Tibial nerve (tissue), 4 donors: Measurements from ENCODE around the gene MAP4K2. TPM values are rescaled to one million over a fixed set of nuclear protein-coding genes. Genes with fewer than 3 reads are reported as not detected.

Experiments
- DNase-seq, 2 donors: peaks; one replicate each; pipeline ENCODE4 v3.0.0-alpha.2; 2019; ENCODE audit warnings: low spot score in 2 of 2
- H3K27ac ChIP-seq, 4 donors: fragments of 200-600 bp; sonication (generic) in 3 of 4; one replicate each; pipeline ENCODE4 v1.5.1; 2017 to 2019; ENCODE audit warnings: mild to moderate bottlenecking in 1 of 4
- H3K27me3 ChIP-seq, 2 donors: fragments of 200-600 bp; sonication (generic) in 1 of 2; one replicate each; pipeline versions ENCODE4 v1.5.1 to v1.6.0; 2017 to 2019
- H3K36me3 ChIP-seq, 3 donors: fragments of 200-600 bp; sonication (generic); one replicate each; pipeline ENCODE4 v1.5.1; 2018 to 2019
- H3K4me1 ChIP-seq, 4 donors: fragments of 200-600 bp; sonication (generic) in 3 of 4; one replicate each; pipeline ENCODE4 v1.5.1; 2017 to 2019
- H3K4me3 ChIP-seq, 4 donors: fragments of 200-600 bp; sonication (generic) in 3 of 4; one replicate each; pipeline ENCODE4 v1.5.1; 2017 to 2019; ENCODE audit warnings: mild to moderate bottlenecking in 1 of 4, moderate library complexity in 1 of 4
- H3K9me3 ChIP-seq, 4 donors: fragments of 200-600 bp; sonication (generic) in 3 of 4; one replicate each; pipeline ENCODE4 v1.5.1; 2017 to 2019
- EP300 ChIP-seq, 2 donors: sonication (generic); formaldehyde crosslinking; IDR thresholded peaks; one replicate each; pipeline ENCODE4 v1.6.1; 2017; ENCODE audit warnings: antibody characterized with exemption in 2 of 2, mild to moderate bottlenecking in 1 of 2
- POLR2A ChIP-seq, 2 donors: fragments of 450-650 bp; IDR thresholded peaks; one replicate each; pipeline ENCODE4 v1.6.1; 2017; ENCODE audit warnings: antibody characterized with exemption in 2 of 2, mild to moderate bottlenecking in 2 of 2, moderate library complexity in 2 of 2
- WGBS, 2 donors: methylation state at CpG; one replicate each; pipeline ENCODE4 v1.1.5; 2018; 5-methylcytosine and 5-hydroxymethylcytosine counted together
- total RNA-seq, 4 donors: library from RNA; depleted of rRNA; stranded (reverse); fragments of >200 nt; gene quantifications; one replicate each; pipeline ENCODE4 v1.1.0, GENCODE V29; 2016
- TF ChIP-seq, protein P1 (sequence below), 5 experiments: fragments of 200-600 bp in 3 of 5; fragments of 450-650 bp in 2 of 5; sonication (generic) in 3 of 5; IDR thresholded peaks; one replicate each; pipeline ENCODE4 v1.5.1; 2016 to 2019; ENCODE audit warnings: antibody characterized with exemption in 5 of 5, mild to moderate bottlenecking in 3 of 5, moderate library complexity in 2 of 5

MAP4K2 gene
- total RNA-seq, 4 donors from 2014 or later, result 10.6 to 22.2 (median 13.5) TPM

DNA sequence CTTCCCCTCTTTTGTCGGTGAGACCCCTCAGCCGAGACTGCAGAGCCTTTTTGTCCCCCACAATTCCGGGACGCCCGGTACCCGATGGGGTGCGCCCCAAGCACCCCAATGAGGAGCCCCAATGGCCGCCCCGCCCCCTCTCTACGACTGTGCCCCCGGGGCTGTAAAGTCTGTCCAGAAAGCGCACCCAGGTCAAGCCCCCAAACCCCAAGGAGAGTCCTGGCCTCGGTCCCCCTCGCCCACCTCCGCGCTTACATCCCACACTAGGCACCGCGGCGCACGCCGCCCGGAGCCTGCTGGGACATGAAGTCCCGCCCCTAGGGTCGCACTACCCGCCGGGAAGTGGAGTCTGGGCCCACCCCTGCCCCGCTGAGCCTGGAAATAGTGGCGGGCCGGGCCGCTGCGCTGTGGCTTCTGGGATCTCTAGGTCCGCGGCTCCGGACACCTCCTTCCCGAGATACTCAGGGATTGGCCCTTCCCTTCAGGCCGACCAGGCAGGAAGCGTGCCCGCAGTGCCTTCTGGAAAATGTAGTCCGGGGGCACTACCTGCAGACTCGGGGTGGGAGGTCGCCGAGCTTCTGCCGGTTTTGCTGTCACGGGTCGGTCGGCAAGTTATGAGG is 7.4 kb upstream of the MAP4K2 start, which contains the start of gene MEN1:
Gene MEN1 (minus strand): TSS at position 281 of the 620 bp plus-strand sequence. CDS start 442 bp downstream, outside the sequence.
- peak within 1 kb of the TSS in 3 of 4 donors; percentile 70 to 81 (median 77) for H3K27ac ChIP-seq
- H3K27me3 ChIP-seq, result no peaks in the 10 kb centered on the region
- TF ChIP-seq, protein P1, sequence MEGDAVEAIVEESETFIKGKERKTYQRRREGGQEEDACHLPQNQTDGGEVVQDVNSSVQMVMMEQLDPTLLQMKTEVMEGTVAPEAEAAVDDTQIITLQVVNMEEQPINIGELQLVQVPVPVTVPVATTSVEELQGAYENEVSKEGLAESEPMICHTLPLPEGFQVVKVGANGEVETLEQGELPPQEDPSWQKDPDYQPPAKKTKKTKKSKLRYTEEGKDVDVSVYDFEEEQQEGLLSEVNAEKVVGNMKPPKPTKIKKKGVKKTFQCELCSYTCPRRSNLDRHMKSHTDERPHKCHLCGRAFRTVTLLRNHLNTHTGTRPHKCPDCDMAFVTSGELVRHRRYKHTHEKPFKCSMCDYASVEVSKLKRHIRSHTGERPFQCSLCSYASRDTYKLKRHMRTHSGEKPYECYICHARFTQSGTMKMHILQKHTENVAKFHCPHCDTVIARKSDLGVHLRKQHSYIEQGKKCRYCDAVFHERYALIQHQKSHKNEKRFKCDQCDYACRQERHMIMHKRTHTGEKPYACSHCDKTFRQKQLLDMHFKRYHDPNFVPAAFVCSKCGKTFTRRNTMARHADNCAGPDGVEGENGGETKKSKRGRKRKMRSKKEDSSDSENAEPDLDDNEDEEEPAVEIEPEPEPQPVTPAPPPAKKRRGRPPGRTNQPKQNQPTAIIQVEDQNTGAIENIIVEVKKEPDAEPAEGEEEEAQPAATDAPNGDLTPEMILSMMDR (IDR thresholded peaks at IDR 0.05), result peak in 2 of 5 experiments; percentile 15 to 54
- TF ChIP-seq POLR2A (IDR thresholded peaks at IDR 0.05), result peak; percentile 47 to 76
- TF ChIP-seq EP300 (IDR thresholded peaks at IDR 0.05), result peak; percentile 90 to 93
- H3K4me1 ChIP-seq, result peaks cover 0 to 25% (median 9%) of the 10 kb centered on the region in 4 donors
- H3K36me3 ChIP-seq, result peaks cover 0 to 31% (median 0%) of the 10 kb centered on the region in 3 donors
- peak within 1 kb of the TSS; percentile 47 to 74 (median 69) for H3K4me3 ChIP-seq
- peak; percentile 91 to 93 for DNase-seq
- WGBS, 2 donors, result 1 to 2% methylated on average over 36 to 45 of the region's 46 CpGs
- no peaks in the 10 kb centered on the region for H3K9me3 ChIP-seq

DNA sequence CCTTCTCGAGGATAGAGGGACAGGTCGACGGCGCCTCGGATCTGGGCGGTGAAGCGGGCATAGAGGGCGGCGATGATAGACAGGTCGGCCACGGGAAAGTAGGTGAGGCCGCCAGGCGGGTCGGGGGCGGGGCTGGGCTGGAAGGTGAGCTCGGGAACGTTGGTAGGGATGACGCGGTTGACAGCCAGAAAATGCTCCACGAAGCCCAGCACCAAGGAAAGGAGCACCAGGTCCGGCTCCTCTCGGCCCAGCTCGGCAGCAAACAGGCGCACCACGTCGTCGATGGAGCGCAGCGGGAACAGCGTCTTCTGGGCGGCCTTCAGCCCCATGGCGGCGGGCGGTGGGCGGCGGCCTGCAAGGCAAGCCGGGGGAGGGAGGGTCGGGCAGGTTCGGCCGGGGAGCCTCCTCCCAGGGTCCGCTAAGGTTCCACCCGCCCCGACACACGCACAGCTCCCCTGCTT is 6.8 kb upstream of the MAP4K2 start:
- no peak for DNase-seq
- peak overlapping the region in 3 of 4 donors; percentile 70 to 81 (median 77) for H3K27ac ChIP-seq
- H3K9me3 ChIP-seq, result no peaks in the 10 kb centered on the region
- H3K36me3 ChIP-seq, result peaks cover 0 to 37% (median 0%) of the 10 kb centered on the region in 3 donors
- H3K4me1 ChIP-seq, result peaks cover 0 to 26% (median 9%) of the 10 kb centered on the region in 4 donors
- H3K27me3 ChIP-seq, result no peaks in the 10 kb centered on the region
- peak overlapping the region; percentile 47 to 74 (median 69) for H3K4me3 ChIP-seq
- WGBS, 2 donors, result 3 to 6% methylated on average over 20 to 28 of the region's 44 CpGs
- TF ChIP-seq, protein P1 (IDR thresholded peaks at IDR 0.05), result no peak
- TF ChIP-seq POLR2A (IDR thresholded peaks at IDR 0.05) (no peak), EP300 (IDR thresholded peaks at IDR 0.05) (no peak)

DNA sequence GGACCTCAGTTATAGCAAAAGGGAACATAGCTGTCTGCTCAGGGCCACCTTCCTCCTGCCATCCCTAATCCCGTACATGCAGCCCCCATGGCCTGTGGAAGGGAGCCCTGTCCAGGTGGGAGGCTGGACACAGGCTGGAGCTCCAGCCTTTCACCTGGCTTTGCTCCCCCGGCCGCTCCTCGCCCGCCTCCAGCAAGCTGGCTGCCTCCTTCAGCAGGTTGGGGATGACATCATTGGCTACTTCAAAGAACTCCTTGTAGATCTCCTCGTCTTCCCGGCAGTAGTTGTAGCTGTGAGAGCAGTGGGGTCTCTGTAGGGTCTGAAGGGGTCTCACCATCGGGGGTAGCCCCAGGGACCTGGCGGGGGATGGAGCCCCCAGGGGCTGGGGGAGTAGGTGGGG is 2.5 kb upstream of the MAP4K2 start:
- H3K4me1 ChIP-seq, result peaks cover 0 to 50% (median 22%) of the 10 kb centered on the region in 4 donors
- 87 to 89% methylated on average over 7 to 8 of the region's 9 CpGs for WGBS, 2 donors

DNA sequence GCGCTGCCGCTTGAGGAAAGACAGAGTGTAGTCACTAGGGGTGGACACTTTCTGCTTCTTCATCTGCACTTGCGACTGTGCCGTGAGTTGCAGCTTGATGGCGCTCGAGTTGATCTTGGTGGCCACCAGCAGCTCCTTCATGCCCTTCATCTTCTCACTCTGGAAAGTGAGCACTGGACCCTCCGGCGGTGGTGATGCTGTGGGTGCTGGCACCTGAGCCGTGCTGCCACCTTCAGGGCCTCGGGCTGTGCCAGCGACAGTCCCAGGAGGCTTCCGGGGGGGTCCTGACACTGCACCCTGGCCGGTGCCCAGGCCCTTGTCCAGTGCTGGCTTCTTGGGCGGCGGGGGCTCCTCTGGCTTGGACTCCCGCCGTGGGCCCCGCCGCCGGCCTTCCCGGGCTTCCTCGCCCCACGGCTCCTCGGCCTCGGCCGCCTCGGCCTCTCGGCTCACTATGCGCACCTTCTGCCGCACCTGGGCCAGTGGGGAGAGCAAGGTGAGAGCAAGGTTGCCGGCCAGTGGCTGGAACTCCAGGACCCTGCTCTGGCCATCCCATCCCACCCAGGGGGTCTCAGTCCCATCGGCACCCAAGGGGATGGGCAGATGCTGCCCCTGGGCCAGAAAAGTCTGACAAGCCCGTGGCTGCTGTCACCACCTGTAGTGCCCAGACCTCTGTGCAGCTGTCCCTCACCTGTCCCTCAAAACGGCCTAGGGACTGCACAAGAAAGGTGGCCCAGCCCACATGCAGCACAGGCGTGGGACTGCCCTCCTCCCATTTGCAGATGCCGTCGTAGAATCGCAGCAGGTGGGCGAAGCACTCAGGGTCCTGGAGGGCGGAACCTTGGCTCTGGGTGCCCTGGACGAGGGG is 1.6 kb upstream of the MAP4K2 start:
- Histone ChIP-seq H3K4me1 (peaks cover 0 to 45% (median 18%) of the 10 kb centered on the region in 4 donors), H3K4me3 (no peak overlapping the region), H3K36me3 (peaks cover 0 to 49% (median 0%) of the 10 kb centered on the region in 3 donors), H3K27me3 (no peaks in the 10 kb centered on the region), H3K27ac (peak overlapping the region; percentile 62 to 94 (median 89)), H3K9me3 (no peaks in the 10 kb centered on the region)
- DNase-seq, result no peak
- TF ChIP-seq, protein P1 (IDR thresholded peaks at IDR 0.05), result no peak
- TF ChIP-seq EP300 (IDR thresholded peaks at IDR 0.05) (no peak), POLR2A (IDR thresholded peaks at IDR 0.05) (no peak)
- 90 to 93% methylated on average over 22 to 41 of the region's 41 CpGs for WGBS, 2 donors

More for the DNA sequence above, 2.5 kb upstream of the MAP4K2 start:
- no peaks in the 10 kb centered on the region for H3K9me3 ChIP-seq
- TF ChIP-seq, protein P1 (IDR thresholded peaks at IDR 0.05), result no peak
- no peak for TF ChIP-seq EP300 (IDR thresholded peaks at IDR 0.05)
- no peak for TF ChIP-seq POLR2A (IDR thresholded peaks at IDR 0.05)
- no peak overlapping the region for H3K4me3 ChIP-seq
- peaks cover 0 to 42% (median 0%) of the 10 kb centered on the region in 3 donors for H3K36me3 ChIP-seq
- no peak overlapping the region for H3K27ac ChIP-seq
- DNase-seq, result no peak
- no peaks in the 10 kb centered on the region for H3K27me3 ChIP-seq
